Neural crest cell (in vitro differentiated cells): Measurements from ENCODE around the gene SMARCA2. TPM values are rescaled to one million over a fixed set of nuclear protein-coding genes. Genes with fewer than 3 reads are reported as not detected.
A peak's percentile ranks its signal among the peaks of the same experiment; 100 is the strongest.

Experiments
- DNase-seq: peaks from one replicate; pipeline ENCODE4 v3.0.0; 2021; ENCODE audit warnings: low read depth, mixed read lengths, low spot score
- H3K27ac Mint-ChIP-seq: one replicate; pipeline ENCODE4 v1.8.0; 2021; ENCODE audit warnings: mild to moderate bottlenecking, mixed read lengths; ENCODE audit not compliant: unreplicated experiment
- H3K27me3 Mint-ChIP-seq: 2 replicates; pipeline ENCODE4 v1.8.0; 2021; ENCODE audit warnings: low read depth, mild to moderate bottlenecking, mixed read lengths
- H3K36me3 Mint-ChIP-seq: 2 replicates; pipeline ENCODE4 v1.8.0; 2021; ENCODE audit warnings: low read depth, mild to moderate bottlenecking, mixed read lengths
- H3K4me1 Mint-ChIP-seq: 2 replicates; pipeline ENCODE4 v1.8.0; 2021; ENCODE audit warnings: mixed read lengths
- H3K4me3 Mint-ChIP-seq: one replicate; pipeline ENCODE4 v1.8.0; 2021; ENCODE audit warnings: mild to moderate bottlenecking, mixed read lengths
- H3K9me3 Mint-ChIP-seq: 2 replicates; pipeline ENCODE4 v1.8.0; 2021; ENCODE audit warnings: mixed read lengths
- CTCF ChIP-seq: fragments of 200-600 bp; sonication (generic); conservative IDR thresholded peaks from 2 replicates; pipeline ENCODE4 v1.5.0; 2021; ENCODE audit warnings: antibody characterized with exemption, mild to moderate bottlenecking
- total RNA-seq: library from RNA; stranded (reverse); gene quantifications from 2 replicates; pipeline ENCODE4 v1.2.1, GENCODE V29; 2021

The SMARCA2 gene
- total RNA-seq, 1 donor from 2014 or later: 19.4 TPM

- Mint-ChIP-seq H3K27me3 (peaks cover 38% of the 10 kb centered on the region), H3K4me1 (no peaks in the 10 kb centered on the region), H3K9me3 (no peaks in the 10 kb centered on the region), H3K4me3 (no peak overlapping the region), H3K36me3 (no peaks in the 10 kb centered on the region), H3K27ac (no peak overlapping the region)
- no peak for TF ChIP-seq CTCF
- no peak for DNase-seq
These were observed 26.6 kb downstream of the SMARCA2 start for GRCh38 chr9:2041736-2042135.

- H3K9me3 Mint-ChIP-seq: no peaks in the 10 kb centered on the region
- H3K4me3 Mint-ChIP-seq: no peak overlapping the region
- DNase-seq: no peak
- H3K27ac Mint-ChIP-seq: no peak overlapping the region
- H3K27me3 Mint-ChIP-seq: peaks cover 51% of the 10 kb centered on the region
- no peak for TF ChIP-seq CTCF
- H3K36me3 Mint-ChIP-seq: peaks cover 4% of the 10 kb centered on the region
- H3K4me1 Mint-ChIP-seq: peaks cover 5% of the 10 kb centered on the region
These were observed 28.1 kb downstream of the SMARCA2 start for GRCh38 chr9:2043243-2043642.

- H3K4me3 Mint-ChIP-seq: no peak overlapping the region
- H3K4me1 Mint-ChIP-seq: peaks cover 5% of the 10 kb centered on the region
- H3K36me3 Mint-ChIP-seq: peaks cover 4% of the 10 kb centered on the region
- TF ChIP-seq CTCF: no peak
- H3K9me3 Mint-ChIP-seq: no peaks in the 10 kb centered on the region
- DNase-seq: no peak
- no peak overlapping the region for H3K27ac Mint-ChIP-seq
- H3K27me3 Mint-ChIP-seq: peaks cover 59% of the 10 kb centered on the region
These were observed 28.8 kb downstream of the SMARCA2 start for GRCh38 chr9:2043881-2044462.

GRCh38 chr9:2047144-2047671 lies 32.1 kb downstream of the SMARCA2 start:
- Mint-ChIP-seq H3K4me3 (peak overlapping the region; percentile 33), H3K4me1 (peaks cover 5% of the 10 kb centered on the region), H3K9me3 (no peaks in the 10 kb centered on the region), H3K36me3 (peaks cover 4% of the 10 kb centered on the region), H3K27me3 (peaks cover 87% of the 10 kb centered on the region), H3K27ac (no peak overlapping the region)
- TF ChIP-seq CTCF: no peak
- DNase-seq: no peak

GRCh38 chr9:2047916-2048315 lies 32.8 kb downstream of the SMARCA2 start:
- no peak overlapping the region for H3K27ac Mint-ChIP-seq
- H3K27me3 Mint-ChIP-seq: peaks cover 94% of the 10 kb centered on the region
- no peaks in the 10 kb centered on the region for H3K9me3 Mint-ChIP-seq
- no peak for DNase-seq
- TF ChIP-seq CTCF: no peak
- H3K36me3 Mint-ChIP-seq: peaks cover 4% of the 10 kb centered on the region
- peak overlapping the region; percentile 33 for H3K4me3 Mint-ChIP-seq
- H3K4me1 Mint-ChIP-seq: peaks cover 5% of the 10 kb centered on the region
